NCI-H1930 (cell line): ENCODE data around the gene SMAD3.

Source experiments
- DNase-seq, 2 experiments: peaks; one replicate each; lab custom pipeline; 2025; lab: John Stamatoyannopoulos, UW

SMAD3 gene

GRCh38 chr15:67161881-67162280 is 96.5 kb downstream of the SMAD3 start:
- DNase-seq = no peak

GRCh38 chr15:67163180-67163579 is 97.8 kb downstream of the SMAD3 start:
- no peak for DNase-seq

- no peak for DNase-seq
These were observed 99.0 kb downstream of the SMAD3 start for GRCh38 chr15:67164401-67164791.

GRCh38 chr15:67164811-67165253 is 99.4 kb downstream of the SMAD3 start:
- DNase-seq = no peak

GRCh38 chr15:67165254-67166253 is 100.2 kb downstream of the SMAD3 start:
- no peak for DNase-seq

- no peak for DNase-seq
These were observed 101.0 kb downstream of the SMAD3 start for GRCh38 chr15:67166280-67167009.

GRCh38 chr15:67167091-67167490 is 101.7 kb downstream of the SMAD3 start:
- no peak for DNase-seq

GRCh38 chr15:67168694-67169093 is 103.3 kb downstream of the SMAD3 start:
- no peak for DNase-seq

GRCh38 chr15:67170143-67170925 is 104.9 kb downstream of the SMAD3 start:
- DNase-seq = no peak

- DNase-seq = no peak
These were observed 106.1 kb downstream of the SMAD3 start for GRCh38 chr15:67171471-67171870.

GRCh38 chr15:67172172-67172571 is 106.8 kb downstream of the SMAD3 start:
- DNase-seq = no peak

GRCh38 chr15:67173005-67173404 is 107.6 kb downstream of the SMAD3 start:
- no peak for DNase-seq

- no peak for DNase-seq
These were observed 108.4 kb downstream of the SMAD3 start for GRCh38 chr15:67173786-67174185.

- no peak for DNase-seq
These were observed 109.0 kb downstream of the SMAD3 start for GRCh38 chr15:67174446-67174845.

- DNase-seq = no peak
These were observed 109.6 kb downstream of the SMAD3 start for GRCh38 chr15:67174864-67175573.

- DNase-seq = no peak
These were observed 110.3 kb downstream of the SMAD3 start for GRCh38 chr15:67175643-67176071.

GRCh38 chr15:67176195-67176971 is 111.0 kb downstream of the SMAD3 start:
- no peak for DNase-seq

GRCh38 chr15:67177752-67178151 is 112.3 kb downstream of the SMAD3 start:
- DNase-seq = no peak

GRCh38 chr15:67178569-67179210 is 113.3 kb downstream of the SMAD3 start:
- DNase-seq = no peak

- DNase-seq = no peak
These were observed 114.1 kb downstream of the SMAD3 start for GRCh38 chr15:67179411-67179995.
